OCI-LY3 (cell line): ENCODE measurements around the gene DOCK1.

Source experiments
- CTCF ChIP-seq: fragments of 200-600, 300-600 bp; sonication (generic); IDR thresholded peaks from 2 replicates; pipeline ENCODE4 v1.5.1; 2014; ENCODE audit warnings: antibody characterized with exemption, low read length, low read depth
- EZH2phosphoT487 ChIP-seq: fragments of 200-600 bp; shearing (Covaris generic); IDR thresholded peaks from 2 replicates; pipeline ENCODE4 v1.6.1; 2018; ENCODE audit warnings: antibody characterized with exemption, mixed run types, low read depth

- TF ChIP-seq CTCF = no peak
- no peak for TF ChIP-seq EZH2phosphoT487
Observed at GRCh38 chr10:127472976-127473375, 567.7 kb downstream of the DOCK1 start.
